HG03064 (cell line): ENCODE measurements around the gene APLF.
"Not testable (repeated sequence)": the region's sequence is repeated elsewhere in the genome, so short reads cannot be mapped to it uniquely, and the experiment has no call there.

ENCODE experiments used
- ATAC-seq: cut with Tn5 transposase; IDR thresholded peaks from one replicate; pipeline ENCODE4 v1.9.1; 2021; ENCODE audit warnings: low read depth; ENCODE audit not compliant: unreplicated experiment

Gene APLF

GRCh38 chr2:68441179-68441993 is 26.0 kb upstream of the APLF start:
- peak; percentile 94 for ATAC-seq

GRCh38 chr2:68441994-68442322 is 25.4 kb upstream of the APLF start:
- ATAC-seq = no peak

- not testable (repeated sequence) for ATAC-seq
These were observed 21.0 kb upstream of the APLF start for GRCh38 chr2:68446425-68446824.

- ATAC-seq = no peak
These were observed 20.3 kb upstream of the APLF start for GRCh38 chr2:68447118-68447517.

- no peak for ATAC-seq
These were observed 18.4 kb upstream of the APLF start for GRCh38 chr2:68448671-68449653.

DNA sequence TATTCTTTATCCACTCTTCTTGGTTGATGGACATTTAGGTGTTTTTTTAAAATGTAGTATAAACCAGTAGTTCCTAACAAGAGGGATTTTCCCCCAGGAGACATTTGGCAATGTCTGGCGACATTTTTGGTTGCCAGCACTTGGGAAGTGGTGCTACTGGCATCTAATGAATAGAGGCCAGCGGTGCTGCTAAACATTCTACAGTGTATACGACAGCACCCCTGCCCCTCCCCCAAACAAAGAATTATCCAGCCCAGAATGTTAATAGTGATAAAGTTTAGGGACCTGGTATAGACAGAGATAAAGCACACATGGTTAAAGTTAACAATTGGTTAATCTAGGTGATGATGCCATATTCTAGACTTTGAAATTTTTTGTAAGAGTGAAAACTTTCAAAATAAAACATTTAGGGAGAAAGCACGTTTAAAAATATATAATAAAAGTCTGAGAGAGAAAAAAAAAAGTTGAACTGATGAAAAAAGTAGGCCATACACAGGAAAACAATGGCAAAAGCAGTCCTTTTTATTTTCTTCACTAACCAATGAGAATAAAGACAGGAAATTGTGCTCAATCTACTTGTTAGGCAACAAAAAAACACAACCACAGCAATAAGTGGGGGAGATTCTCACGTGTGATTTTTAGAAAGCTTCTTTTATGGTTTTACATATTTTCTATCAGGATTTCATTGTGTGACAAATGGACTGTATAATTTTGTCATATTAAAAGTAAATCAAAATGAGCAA is 15.1 kb upstream of the APLF start:
- no peak for ATAC-seq

GRCh38 chr2:68453761-68454360 is 13.5 kb upstream of the APLF start:
- no peak for ATAC-seq

GRCh38 chr2:68454719-68455118 is 12.7 kb upstream of the APLF start:
- ATAC-seq = no peak

DNA sequence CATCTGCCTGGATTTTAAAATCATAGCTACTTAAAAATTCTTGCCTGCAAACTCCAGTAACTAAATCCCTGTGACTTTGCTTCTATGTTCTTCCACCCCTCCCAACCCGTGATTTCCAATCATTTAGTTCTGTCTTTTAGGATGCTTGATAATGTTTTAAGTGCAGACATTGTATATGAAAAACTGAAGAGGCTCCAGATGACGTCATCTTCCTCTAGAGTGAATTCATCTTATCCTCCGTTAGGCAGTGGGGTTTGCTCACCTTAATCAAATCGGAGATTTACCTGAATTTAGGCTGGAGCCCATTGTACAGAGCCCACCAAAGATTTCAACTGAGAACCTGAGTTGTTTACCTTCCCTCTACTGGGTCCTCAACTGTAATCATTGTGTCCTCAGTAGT is 11.2 kb upstream of the APLF start:
- ATAC-seq = no peak

GRCh38 chr2:68458981-68459380 is 8.4 kb upstream of the APLF start:
- no peak for ATAC-seq

DNA sequence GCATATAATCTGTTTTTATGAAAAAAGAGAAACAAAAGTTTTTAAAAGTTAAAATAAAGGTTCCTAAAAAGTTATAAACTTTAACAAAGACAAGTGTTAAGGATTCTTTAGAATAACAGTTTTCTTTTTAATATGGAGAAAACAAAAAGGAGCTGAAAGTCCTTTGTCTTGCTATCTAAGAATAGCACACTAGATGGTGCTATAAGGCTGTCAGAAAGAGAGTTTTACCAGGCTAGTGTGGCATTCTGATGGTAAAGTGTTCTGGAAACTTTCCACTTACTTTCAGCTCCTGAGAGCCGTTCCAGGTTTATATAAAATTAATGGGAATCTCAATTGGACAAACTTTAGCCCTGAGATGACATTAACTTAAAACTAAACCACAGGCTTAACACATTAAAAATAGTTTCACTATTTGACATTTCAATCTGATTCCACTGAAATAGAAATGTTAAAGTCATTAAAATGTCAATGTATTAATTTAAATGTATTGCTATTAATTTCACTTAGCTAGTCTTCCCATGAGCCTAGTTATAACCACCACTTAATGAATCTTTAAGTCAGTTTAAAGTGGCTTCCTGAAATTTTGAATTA is 4.0 kb upstream of the APLF start:
- no peak for ATAC-seq

DNA sequence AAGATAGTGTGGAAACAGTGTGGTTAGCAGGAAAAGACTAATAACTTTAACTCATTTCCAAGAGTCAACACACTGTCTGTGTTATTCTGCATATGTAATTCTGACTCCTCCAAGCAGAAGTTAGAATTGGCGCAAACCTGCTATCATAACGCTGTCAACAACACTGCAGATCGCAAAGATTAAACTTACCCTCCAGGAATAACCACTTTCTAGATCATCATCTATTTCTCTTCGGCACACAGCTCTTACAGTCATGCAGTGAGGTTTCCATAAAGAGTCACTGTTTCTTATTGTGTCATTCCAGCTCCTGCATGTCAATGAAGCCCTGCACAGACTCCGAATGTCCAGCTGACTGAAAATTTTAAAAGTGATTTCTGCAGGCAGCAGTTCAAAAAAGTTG is 2.7 kb upstream of the APLF start:
- ATAC-seq = no peak

DNA sequence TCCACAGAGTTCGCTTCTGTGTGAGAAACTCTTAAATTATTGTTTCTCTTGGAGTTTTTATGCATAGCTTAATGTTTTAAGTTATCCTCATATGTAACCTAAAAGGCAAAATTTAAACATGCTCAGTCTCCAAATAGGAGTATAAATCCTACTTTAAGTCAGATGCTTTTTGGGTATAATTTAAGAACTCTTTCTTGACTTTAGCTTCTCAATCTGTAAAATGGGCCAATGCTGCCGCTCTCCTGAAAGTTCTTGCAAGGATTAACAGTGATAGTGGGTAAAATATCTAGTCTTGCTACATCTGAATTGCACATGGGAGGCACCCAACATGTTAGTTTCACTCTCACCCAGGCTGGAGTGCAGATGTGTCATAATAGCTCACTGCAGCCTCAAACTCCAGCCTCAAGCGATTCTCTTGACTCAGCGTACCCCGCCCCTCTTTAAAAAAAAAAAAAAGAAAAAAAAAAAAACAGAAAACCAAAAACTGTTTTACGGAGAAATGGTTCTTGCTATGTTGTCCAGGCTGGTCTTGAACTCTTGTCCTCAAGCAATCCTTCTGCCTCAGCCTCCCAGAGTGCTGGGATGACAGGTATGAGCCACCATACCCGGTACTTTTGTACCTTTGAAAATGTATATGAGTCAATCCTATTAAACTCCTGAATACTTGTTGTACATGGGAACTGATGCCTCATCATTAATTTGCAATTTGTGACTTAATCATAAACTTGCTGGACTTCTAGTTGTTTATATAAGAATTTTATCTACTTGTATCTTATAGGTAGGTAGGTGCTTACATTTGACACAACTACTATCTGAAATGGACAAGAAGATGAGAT is 2.1 kb upstream of the APLF start:
- no peak for ATAC-seq

GRCh38 chr2:68466361-68466777 is 1.0 kb upstream of the APLF start:
- ATAC-seq = no peak

- peak; percentile 18 for ATAC-seq
These were observed 658 bp upstream of the APLF start for GRCh38 chr2:68466778-68467076.

DNA sequence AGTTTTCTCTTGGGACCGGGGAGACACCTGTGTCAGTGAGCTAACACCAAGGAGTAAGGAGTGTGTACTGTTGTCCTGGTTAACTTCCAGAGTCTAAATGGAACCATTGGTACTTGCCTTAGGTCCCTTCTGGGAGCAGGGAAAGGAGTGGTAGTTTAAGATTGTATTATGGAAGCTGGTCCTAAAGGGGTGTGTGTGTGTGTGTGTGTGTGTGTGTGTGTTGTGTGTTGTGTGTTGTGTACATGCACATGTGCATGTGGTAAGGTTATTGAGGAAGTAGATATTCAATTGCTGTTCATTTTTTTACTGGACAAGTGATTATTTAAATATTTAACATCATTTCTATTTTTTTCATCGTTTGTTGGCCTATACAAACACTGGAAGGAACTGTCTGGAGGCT is 1.4 kb downstream of the APLF start:
- no peak for ATAC-seq

GRCh38 chr2:68469935-68470334 is 2.5 kb downstream of the APLF start:
- ATAC-seq = no peak

DNA sequence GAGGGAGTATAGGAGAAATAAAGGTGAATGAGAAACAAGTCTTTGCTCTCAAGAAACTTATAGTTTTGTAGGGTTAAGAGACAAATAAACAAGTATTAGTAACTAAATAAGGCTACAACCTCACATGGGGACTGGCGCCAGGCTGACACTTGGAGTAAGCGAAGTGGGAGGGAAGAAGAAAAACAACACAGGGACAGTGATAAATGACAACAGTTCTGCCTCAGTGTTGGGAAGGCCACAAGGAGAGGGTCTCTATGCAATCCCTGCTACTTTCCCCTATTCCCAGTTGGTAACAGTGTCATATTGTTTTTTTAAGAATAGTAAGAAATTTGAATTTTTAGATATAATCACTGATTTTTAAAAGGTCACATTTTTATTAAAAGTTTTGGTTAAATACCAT is 4.0 kb downstream of the APLF start:
- ATAC-seq = no peak

DNA sequence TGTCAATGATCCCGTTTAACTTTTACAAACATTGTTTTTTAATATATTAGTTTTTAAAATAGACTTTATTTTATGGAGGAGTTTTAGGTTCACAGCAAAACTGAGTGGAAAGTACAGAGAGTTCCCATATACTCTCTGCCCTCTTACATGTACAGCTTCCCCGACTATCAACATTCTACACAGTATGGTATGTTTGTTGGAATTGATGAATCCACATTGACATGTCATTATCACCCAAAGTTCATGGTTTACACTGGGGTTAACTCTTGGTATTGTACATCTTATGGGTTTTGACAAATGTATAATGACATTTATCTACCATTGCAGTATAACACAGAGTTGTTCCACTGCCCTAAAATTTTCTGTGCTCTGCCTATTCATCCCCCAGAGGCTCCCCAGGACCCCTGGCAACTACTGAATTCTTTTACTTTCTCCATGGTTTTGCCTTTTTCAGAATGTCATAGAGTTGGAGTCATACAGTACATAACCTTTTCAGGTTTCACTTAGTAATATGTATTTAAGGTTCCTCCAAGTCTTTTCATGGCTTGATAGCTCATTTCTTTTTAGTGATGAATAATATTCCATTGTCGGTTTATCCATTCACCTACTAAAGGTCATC is 5.5 kb downstream of the APLF start:
- no peak for ATAC-seq
